ENCODE results near the gene RASGRF1.

Gene RASGRF1

DNA sequence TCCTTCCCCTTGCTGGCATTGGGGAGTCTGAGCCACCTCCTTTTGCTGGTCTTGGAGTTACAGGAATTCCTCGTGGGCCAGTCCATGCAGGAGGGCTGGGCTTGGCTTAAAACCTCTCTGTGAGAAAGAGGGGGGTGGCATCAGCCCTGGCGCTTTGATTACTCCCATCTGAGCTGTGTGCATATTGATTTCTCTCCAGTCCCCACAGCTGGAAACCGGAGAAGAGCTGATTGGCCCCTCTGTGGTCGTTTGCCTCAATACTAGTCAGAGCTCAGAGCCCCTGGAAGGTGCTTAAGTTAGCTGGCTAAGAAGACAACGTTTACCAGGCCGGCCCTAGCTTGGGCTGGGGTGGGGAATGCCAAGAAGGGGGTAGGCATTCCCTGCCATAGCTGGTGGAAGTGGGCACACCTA is 4.0 kb upstream of the RASGRF1 start:
- TF ChIP-seq, protein P1, sequence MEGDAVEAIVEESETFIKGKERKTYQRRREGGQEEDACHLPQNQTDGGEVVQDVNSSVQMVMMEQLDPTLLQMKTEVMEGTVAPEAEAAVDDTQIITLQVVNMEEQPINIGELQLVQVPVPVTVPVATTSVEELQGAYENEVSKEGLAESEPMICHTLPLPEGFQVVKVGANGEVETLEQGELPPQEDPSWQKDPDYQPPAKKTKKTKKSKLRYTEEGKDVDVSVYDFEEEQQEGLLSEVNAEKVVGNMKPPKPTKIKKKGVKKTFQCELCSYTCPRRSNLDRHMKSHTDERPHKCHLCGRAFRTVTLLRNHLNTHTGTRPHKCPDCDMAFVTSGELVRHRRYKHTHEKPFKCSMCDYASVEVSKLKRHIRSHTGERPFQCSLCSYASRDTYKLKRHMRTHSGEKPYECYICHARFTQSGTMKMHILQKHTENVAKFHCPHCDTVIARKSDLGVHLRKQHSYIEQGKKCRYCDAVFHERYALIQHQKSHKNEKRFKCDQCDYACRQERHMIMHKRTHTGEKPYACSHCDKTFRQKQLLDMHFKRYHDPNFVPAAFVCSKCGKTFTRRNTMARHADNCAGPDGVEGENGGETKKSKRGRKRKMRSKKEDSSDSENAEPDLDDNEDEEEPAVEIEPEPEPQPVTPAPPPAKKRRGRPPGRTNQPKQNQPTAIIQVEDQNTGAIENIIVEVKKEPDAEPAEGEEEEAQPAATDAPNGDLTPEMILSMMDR (IDR thresholded peaks at IDR 0.05; ENCODE audit: low read length) = no peak
- TF ChIP-seq EZH2phosphoT487 (IDR thresholded peaks at IDR 0.05; ENCODE audit: low read length) (no peak), EZH2 (optimal IDR thresholded peaks at IDR 0.05; ENCODE audit: low read depth, low read length) (no peak)
- Histone ChIP-seq H3K36me3 (replicated peaks; ENCODE audit: insufficient read depth, low read length) (no peaks in the 10 kb centered on the region), H3F3A (ENCODE audit: insufficient read depth, low read length) (no peaks in the 10 kb centered on the region), H3K9ac (ENCODE audit: low read length) (no peak overlapping the region), H3K79me2 (ENCODE audit: low read length) (no peaks in the 10 kb centered on the region), H4K20me1 (ENCODE audit: insufficient read depth, low read length) (no peaks in the 10 kb centered on the region), H3K4me1 (ENCODE audit: low read length) (no peaks in the 10 kb centered on the region), H3K9me3 (replicated peaks; ENCODE audit: insufficient read depth, low read length) (no peaks in the 10 kb centered on the region), H2AFZ (ENCODE audit: low read length) (no peak overlapping the region), H3K27ac (ENCODE audit: low read length) (no peak overlapping the region), H3K27me3 (replicated peaks; ENCODE audit: insufficient read depth, low read length) (peaks cover 16% of the 10 kb centered on the region), H3K4me3 (ENCODE audit: low read length) (no peak overlapping the region), H3K9me2 (replicated peaks; ENCODE audit: insufficient read depth, low read length) (no peaks in the 10 kb centered on the region), H3K4me2 (ENCODE audit: low read depth, low read length) (no peak overlapping the region)
- DNase-seq = no peak

DNA sequence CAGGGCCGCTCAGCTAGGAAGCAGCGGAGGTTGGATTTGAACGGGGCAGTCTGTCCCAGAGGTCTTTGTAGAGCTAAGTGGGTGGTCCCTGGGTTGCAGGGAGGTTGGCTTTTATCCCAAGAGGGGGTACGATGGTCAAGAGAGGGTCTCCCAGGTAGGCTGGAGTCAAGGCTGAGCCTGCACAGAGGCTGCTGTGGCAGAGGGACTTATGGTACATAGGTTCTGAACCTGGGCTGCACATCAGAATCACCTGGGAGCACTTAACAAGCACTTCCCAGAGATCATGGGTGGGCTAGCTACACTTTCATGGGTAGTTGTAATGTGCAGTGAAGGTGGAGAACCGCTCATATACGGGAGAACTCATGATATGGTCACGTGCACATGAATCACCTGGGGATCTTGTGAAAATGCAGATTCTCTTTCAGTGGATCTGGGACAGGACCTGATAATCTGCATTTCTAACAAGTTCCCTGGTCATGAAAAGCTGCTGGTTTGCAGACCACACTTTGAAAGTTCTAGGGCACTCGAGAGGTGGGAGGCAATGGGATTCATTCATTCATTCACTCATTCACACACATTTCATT is 2.9 kb upstream of the RASGRF1 start:
- H4K20me1 ChIP-seq (ENCODE audit: insufficient read depth, low read length) = no peaks in the 10 kb centered on the region
- no peaks in the 10 kb centered on the region for H3F3A ChIP-seq (ENCODE audit: insufficient read depth, low read length)
- H3K27ac ChIP-seq (ENCODE audit: low read length) = no peak overlapping the region
- DNase-seq = no peak
- H3K79me2 ChIP-seq (ENCODE audit: low read length) = no peaks in the 10 kb centered on the region
- TF ChIP-seq, protein P1 (IDR thresholded peaks at IDR 0.05; ENCODE audit: low read length) = no peak
- TF ChIP-seq EZH2phosphoT487 (IDR thresholded peaks at IDR 0.05; ENCODE audit: low read length) (no peak), EZH2 (optimal IDR thresholded peaks at IDR 0.05; ENCODE audit: low read depth, low read length) (no peak)
- H3K4me2 ChIP-seq (ENCODE audit: low read depth, low read length) = no peak overlapping the region
- H3K36me3 ChIP-seq (replicated peaks; ENCODE audit: insufficient read depth, low read length) = no peaks in the 10 kb centered on the region
- no peaks in the 10 kb centered on the region for H3K9me3 ChIP-seq (replicated peaks; ENCODE audit: insufficient read depth, low read length)
- H2AFZ ChIP-seq (ENCODE audit: low read length) = no peak overlapping the region
- no peak overlapping the region for H3K9ac ChIP-seq (ENCODE audit: low read length)
- H3K4me3 ChIP-seq (ENCODE audit: low read length) = no peak overlapping the region
- no peaks in the 10 kb centered on the region for H3K9me2 ChIP-seq (replicated peaks; ENCODE audit: insufficient read depth, low read length)
- peaks cover 23% of the 10 kb centered on the region for H3K27me3 ChIP-seq (replicated peaks; ENCODE audit: insufficient read depth, low read length)
- no peaks in the 10 kb centered on the region for H3K4me1 ChIP-seq (ENCODE audit: low read length)

DNA sequence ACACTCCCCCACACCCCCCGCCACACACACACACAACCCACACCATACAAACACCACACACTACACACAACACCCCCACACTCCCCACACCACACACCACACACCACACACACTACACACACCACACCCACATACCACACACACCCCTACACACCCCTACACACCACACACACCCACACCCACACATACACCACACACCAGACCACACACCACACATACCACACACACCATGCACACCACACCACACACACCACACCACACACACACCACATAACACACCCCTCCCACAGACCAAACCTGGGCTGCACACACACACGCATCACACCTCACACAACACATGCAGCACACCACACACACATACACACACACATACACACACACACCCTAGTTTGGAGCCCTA is 1.8 kb upstream of the RASGRF1 start:
- H3K9me3 ChIP-seq (replicated peaks; ENCODE audit: insufficient read depth, low read length) = no peaks in the 10 kb centered on the region
- H3K79me2 ChIP-seq (ENCODE audit: low read length) = no peaks in the 10 kb centered on the region
- H3F3A ChIP-seq (ENCODE audit: insufficient read depth, low read length) = no peaks in the 10 kb centered on the region
- H3K36me3 ChIP-seq (replicated peaks; ENCODE audit: insufficient read depth, low read length) = no peaks in the 10 kb centered on the region
- H3K4me1 ChIP-seq (ENCODE audit: low read length) = no peaks in the 10 kb centered on the region
- H3K4me2 ChIP-seq (ENCODE audit: low read depth, low read length) = no peak overlapping the region
- no peak overlapping the region for H3K4me3 ChIP-seq (ENCODE audit: low read length)
- no peak overlapping the region for H2AFZ ChIP-seq (ENCODE audit: low read length)
- no peaks in the 10 kb centered on the region for H4K20me1 ChIP-seq (ENCODE audit: insufficient read depth, low read length)
- H3K27ac ChIP-seq (ENCODE audit: low read length) = no peak overlapping the region
- peaks cover 28% of the 10 kb centered on the region for H3K27me3 ChIP-seq (replicated peaks; ENCODE audit: insufficient read depth, low read length)
- TF ChIP-seq EZH2phosphoT487 (IDR thresholded peaks at IDR 0.05; ENCODE audit: low read length) (no peak), EZH2 (optimal IDR thresholded peaks at IDR 0.05; ENCODE audit: low read depth, low read length) (no peak)
- TF ChIP-seq, protein P1 (IDR thresholded peaks at IDR 0.05; ENCODE audit: low read length) = no peak
- H3K9me2 ChIP-seq (replicated peaks; ENCODE audit: insufficient read depth, low read length) = no peaks in the 10 kb centered on the region
- DNase-seq = no peak
- H3K9ac ChIP-seq (ENCODE audit: low read length) = no peak overlapping the region

Data from MM.1S (cell line).